GM19193 (cell line): Measurements from ENCODE around the gene COX6A2.

Experiments
- POLR2A ChIP-seq: IDR thresholded peaks from 4 replicates; pipeline ENCODE4 v1.6.1; 2011; ENCODE audit not compliant: insufficient read depth, insufficient read length; ENCODE audit errors: extremely low read depth

Gene COX6A2

DNA sequence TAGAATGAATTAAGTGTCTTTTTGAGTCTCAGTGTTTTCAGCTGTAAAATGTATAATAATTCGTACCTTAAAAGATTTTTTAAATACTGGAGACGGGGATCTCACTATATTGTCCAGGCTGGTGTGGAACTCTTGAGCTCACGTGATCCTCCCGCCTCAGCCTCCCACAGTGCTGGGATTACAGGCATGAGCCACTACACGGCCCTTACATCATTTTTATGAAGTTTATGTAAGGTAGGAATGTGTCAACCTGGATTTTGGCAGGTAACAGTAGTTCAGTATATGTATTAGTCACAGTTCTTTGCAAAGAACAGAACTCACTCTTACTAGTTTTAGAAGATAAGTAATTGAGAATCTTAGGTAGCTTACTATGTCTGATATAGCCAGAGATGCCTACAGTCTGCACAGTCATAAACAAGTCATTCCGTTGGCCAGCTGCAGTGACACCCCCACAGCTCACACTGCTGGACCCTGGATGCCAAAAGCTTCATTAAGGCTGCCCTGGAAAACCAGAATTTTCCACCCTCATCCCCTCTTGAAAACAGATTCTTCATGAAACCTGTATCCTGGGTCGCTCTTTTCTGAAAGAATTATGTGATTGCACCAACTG is 583 bp upstream of the COX6A2 start:
- TF ChIP-seq POLR2A, result no peak

DNA sequence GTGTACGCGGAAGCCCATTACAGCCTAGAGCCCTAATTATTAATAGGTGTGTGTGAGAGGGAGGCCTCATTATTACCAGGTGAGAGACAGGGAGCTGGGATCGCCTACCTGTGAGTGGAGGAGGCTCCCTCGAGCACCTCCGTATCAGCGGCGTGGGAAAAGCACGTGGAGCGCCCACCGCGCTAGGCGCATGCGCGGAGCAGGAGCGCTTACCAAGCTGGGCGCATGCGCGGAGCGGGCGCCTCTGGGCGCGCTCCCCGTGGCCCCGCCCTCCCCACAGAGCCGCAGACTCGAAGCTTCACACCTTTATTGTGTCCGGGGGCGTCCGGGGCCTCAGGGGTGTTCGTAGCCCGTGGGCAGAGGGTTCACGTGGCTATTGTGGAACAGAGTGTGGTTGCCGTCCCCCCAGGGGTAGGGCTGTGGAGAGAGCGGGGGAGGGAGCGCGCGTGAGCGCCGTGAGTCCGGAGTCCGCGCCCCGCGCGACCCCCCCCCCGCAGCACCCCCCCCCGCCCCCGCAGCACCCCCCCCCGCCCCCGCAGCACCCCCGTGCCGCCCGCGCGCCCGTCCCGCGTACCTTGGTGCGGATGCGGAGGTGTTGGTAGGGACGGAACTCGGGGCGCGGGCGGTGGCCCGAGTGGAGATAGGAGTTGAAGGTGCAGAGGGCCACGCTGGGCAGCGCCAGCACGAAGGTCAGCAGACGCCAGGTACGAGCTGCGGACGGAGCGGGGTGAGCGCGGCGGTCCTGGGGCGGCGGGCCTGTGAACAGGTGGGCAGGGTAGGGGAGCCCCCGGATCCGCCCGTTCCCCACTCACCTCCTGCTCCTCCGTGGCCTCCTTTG is 500 bp downstream of the COX6A2 start:
- TF ChIP-seq POLR2A, result no peak

DNA sequence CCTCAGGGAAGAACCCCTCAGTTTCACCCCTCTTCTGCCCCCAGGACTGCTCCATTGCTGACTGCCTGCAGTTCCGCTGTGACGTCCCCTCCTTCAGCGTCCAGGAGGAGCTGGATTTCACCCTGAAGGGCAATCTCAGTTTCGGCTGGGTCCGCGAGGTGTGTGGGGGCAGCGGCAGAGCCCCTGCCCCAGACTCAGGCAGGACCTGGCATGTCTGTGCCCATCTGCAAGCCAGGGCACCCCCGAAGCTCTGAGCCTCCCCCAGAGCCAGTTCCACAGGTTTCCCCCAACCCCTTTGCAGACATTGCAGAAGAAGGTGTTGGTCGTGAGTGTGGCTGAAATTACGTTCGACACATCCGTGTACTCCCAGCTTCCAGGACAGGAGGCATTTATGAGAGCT is 4.4 kb downstream of the COX6A2 start:
- no peak for TF ChIP-seq POLR2A

DNA sequence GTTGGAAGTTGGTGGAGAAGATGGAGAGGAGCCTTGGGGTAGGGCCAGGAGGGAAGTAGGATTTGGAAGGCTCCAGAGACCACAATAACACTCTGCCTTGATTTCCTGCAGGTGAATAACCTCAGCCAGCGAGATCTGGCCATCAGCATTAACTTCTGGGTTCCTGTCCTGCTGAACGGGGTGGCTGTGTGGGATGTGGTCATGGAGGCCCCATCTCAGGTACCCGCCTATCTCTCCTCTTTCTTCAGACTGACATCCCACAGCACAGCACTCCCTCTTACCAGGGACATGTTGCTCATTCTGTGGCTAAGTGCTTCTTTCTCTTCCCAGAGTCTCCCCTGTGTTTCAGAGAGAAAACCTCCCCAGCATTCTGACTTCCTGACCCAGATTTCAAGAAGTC is 4.9 kb downstream of the COX6A2 start:
- TF ChIP-seq POLR2A, result no peak

DNA sequence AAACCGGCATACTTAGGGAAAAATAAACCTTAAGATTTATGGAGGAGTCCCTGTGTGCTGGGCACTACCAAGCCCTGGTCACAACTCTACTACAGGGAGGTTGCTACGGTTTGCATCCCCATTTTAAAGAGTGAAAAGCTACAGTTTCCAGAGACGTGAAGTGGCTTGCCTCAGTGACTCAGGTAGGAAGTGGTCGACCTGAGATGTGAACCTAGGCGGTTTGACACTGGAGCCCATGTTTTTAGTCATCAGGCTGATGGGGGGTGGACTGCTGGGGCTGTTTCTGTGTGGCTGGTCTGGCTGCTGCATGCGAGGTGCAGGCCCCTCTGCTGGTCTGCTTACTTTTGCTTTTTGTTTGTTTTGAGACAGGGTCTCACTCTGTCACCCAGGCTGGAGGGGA is 6.6 kb downstream of the COX6A2 start:
- no peak for TF ChIP-seq POLR2A

DNA sequence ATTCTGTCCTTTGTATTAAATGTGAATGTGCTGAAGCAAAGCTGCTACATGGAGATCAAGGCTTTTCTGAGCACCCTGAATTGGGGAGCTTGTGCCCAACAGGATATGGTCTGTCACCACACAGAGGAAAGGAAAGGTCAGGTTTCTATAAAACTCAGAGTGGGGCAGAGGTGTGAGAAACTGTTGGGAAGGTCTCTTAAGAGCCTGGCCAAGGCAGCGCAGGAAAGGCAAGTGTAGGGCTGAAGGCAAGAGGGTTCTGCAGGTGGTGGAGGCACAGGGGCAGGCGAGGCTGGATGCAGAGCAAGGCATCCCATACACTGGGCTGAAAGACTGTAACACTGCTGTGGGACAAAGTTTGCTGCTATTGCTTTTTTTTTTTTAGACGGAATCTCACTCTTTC is 8.1 kb downstream of the COX6A2 start:
- no peak for TF ChIP-seq POLR2A

DNA sequence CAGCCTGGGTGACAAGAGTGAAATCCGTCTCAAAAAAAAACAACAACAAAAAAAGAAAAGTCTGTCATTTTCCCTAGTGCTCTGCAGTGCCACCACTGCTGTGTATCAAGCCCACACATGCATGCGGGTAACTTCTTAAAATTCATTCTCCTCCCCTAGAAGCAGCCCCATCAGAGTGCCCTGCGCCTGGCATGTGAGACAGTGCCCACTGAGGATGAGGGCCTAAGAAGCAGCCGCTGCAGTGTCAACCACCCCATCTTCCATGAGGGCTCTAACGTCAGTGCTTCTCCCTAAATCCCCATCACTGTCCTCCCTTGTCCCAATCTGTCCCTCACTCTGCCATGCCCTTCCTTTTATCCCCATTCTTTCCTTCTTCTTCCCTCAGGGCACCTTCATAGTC is 10.2 kb downstream of the COX6A2 start:
- TF ChIP-seq POLR2A, result no peak

DNA sequence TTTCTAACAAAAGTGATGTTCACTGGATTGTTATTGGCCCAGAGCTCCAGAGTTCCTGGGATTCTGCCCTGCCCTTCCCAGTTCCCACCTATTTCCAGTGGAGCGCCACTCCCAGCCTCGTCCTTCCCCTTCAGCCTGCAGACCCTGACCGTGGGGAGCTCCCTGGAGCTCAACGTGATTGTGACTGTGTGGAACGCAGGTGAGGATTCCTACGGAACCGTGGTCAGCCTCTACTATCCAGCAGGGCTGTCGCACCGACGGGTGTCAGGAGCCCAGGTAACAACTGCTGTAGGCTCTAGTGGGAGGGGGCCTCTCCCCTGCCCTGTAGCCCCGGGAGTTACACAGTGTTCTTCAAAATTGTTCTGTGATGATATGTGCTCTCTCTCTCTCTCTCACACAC is 11.8 kb downstream of the COX6A2 start:
- TF ChIP-seq POLR2A, result no peak

DNA sequence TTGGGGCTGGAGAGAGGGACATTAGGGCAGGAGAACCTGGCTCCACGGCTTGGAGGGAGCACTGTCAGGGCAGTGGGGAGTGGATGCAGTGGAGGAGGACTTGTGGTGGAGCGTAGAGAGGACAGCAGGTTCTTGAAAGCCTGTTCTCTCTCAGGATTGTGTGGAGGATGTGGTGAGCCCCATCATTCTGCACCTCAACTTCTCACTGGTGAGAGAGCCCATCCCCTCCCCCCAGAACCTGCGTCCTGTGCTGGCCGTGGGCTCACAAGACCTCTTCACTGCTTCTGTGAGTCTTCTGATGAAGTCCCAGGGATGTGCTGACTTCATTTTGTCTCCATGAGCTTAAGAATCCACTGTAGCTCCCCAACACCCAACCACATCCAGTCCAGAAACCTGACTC is 13.5 kb downstream of the COX6A2 start:
- no peak for TF ChIP-seq POLR2A

DNA sequence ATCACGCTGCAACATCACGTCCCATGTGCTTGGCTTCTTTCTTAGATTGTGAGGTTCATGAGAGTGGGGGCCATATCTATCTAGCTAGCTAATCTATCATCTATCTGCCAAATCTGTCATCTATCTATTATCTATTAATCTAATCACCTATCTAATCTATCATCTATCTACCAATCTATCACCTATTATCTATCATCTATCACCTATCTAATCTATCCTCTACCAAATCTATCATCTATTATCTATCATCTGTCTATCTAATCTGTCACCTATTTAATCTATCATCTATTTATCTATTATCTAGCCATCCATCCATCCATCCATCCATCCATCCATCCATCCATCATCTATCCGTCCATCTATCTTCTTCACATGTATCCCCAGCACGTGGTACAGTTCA is 14.2 kb downstream of the COX6A2 start:
- TF ChIP-seq POLR2A, result no peak

DNA sequence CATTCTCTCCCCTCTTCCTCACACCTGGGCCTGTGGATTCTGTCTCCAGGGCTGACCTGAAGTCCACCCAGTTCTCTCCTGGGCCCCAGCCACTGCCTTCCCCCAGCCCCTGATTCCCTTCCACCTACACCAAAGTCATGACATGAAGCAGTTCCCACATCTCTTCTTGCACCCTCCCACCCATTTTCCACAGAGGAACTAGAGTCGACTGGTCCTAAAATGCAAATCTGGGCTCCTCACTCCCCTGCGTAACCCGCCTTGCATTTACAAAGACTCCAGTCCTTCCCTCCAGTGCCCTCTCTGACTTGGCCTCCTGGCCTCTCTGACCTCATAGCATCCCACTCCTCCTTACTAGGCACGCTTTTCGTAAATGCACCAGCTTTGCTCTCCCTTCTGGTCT is 14.8 kb downstream of the COX6A2 start:
- TF ChIP-seq POLR2A, result no peak

DNA sequence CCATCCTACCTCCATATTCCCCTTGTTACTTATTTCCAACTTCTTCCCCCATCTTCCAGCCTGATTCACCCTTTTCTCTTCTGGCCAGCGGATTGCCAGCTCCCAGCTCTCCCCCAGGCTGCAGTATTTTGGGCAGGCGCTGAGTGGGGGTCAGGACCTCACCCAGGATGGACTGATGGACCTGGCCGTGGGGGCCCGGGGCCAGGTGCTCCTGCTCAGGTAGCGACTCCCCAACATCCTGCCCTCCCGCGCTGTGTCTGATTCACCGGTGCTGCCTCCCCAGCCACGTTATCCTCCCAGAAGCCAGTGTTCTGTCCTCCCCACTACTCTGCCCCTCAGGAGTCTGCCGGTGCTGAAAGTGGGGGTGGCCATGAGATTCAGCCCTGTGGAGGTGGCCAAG is 15.4 kb downstream of the COX6A2 start:
- no peak for TF ChIP-seq POLR2A

DNA sequence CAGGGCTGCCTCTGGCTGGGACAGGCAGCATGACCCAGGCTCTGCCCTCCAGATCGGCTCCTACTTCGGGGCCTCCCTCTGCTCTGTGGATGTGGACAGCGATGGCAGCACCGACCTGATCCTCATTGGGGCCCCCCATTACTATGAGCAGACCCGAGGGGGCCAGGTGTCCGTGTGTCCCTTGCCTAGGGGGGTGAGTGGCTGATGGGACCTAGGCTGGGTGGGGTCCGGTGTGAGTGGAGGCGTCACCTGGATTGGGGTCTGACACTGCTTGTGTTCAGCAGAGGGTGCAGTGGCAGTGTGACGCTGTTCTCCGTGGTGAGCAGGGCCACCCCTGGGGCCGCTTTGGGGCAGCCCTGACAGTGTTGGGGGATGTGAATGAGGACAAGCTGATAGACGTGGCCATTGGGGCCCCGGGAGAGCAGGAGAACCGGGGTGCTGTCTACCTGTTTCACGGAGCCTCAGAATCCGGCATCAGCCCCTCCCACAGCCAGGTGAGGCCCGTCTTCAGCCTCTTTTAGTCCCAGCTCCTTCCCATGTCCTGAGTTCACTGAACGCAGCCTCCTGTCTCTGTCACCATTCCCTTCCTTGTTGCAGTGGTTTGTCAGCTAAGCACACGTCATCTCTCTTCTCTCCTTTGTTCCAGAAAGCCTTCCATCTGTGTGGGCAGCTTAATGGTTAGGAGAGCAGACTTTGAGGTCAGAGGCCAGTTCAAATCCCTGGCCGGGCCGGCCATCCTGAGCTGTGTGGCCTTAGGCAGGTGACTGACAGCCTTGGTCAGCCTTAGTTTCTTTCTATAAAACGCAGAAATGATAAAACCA is 16.9 kb downstream of the COX6A2 start:
- no peak for TF ChIP-seq POLR2A

DNA sequence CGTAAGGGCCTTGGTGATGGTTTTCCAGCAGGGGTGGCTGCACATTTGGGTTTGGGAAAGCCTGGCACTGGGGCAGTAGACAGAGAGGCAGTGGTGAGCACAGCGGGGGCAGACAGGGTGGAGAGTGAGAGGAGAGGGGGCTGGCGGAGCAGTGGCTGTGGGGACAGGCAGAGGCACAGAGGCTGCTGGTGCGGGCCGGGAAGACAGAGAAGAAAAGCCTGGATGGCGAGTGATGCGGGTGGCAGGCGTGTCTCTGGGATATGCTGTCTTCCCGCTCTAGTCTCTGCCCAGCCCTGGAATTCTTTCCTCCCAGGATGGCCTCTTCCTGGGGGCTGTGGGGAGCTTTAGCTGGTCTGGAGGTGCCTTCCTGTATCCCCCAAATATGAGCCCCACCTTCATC is 18.1 kb downstream of the COX6A2 start:
- TF ChIP-seq POLR2A, result no peak

DNA sequence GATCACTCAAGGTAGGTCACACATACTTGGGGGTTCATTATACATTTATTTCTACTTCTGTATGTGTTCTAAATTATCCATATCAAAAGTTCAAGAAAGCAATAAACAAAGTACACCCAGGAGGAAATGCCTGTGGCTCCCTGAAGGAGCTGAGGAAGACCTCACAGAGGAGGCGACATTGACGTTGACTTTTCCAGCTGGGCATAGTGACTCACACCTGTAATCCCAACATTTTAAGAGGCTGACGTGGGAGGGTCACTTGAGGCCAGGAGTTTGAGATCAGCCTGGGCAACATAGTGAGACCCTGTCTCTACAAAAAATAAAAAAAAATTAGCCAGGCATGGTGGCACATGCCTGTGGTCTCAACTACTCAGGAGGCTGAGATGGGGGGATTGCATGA is 18.7 kb downstream of the COX6A2 start:
- no peak for TF ChIP-seq POLR2A

DNA sequence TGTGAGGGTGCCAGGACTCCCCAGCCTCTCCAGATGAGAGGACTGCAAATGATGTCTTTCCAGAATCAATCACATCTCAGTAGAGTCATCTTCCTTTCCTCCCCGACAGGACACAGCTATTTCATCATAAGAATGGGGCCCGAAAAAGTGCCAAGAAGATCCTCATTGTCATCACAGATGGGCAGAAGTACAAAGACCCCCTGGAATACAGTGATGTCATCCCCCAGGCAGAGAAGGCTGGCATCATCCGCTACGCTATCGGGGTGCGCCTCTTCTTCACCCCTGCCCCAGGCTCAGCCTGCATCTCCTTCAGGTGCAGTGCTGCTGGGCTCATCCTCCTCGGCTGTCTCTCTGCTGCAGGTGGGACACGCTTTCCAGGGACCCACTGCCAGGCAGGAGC is 20.8 kb downstream of the COX6A2 start:
- no peak for TF ChIP-seq POLR2A

DNA sequence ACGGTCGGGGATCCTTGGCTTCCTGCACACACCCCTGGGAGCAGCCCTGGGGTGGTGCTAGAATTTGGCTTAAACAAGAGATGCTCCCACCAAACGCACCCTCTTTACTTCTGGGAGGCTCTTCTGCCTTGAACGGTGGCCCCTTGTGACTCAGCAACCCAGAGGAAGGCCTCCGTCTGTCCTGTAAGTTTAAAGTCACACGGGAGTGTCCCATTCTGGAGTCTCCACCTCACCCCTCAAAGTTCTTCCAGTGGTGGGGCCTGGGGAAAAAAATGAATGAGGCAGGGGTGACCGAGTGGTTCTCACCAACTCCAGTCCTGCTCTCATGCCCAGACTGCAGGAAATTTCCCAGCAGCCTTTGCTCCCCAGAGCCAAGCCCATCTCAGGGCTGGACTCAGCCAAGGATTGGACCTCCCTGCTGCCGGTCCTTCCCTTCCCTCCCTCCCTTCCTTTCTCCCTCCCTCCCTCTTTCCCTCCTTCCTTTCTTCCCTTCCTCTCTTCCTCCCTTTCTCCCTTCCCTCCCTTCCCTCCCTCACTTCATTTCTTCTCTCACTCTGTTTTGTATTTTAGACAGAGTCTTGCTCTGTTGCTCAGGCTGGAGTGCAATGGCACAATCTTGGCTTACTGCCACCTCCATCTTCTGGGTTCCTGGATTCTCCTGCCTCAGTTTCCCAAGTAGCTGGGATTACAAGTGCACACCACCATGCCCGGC is 23.7 kb downstream of the COX6A2 start:
- TF ChIP-seq POLR2A, result no peak
